Myocyte (in vitro differentiated cells): ENCODE results near the gene ZNF695. TPM values are rescaled to one million over a fixed set of nuclear protein-coding genes. Genes with fewer than 3 reads are reported as not detected.
"Not testable (repeated sequence)": the region's sequence is repeated elsewhere in the genome, so short reads cannot be mapped to it uniquely, and the experiment has no call there.

Experiments
- DNase-seq: peaks from one replicate; pipeline ENCODE4 v3.0.0-alpha.2; 2012; ENCODE audit warnings: low read depth
- polyA plus RNA-seq: library from polyadenylated mRNA; unstranded; fragments of >200 nt; gene quantifications from one replicate; pipeline ENCODE4 v1.2.1, GENCODE V29; 2012; ENCODE audit warnings: missing spikeins
- total RNA-seq: library from RNA; depleted of rRNA; stranded (reverse); fragments of >200 nt; gene quantifications from 2 replicates; pipeline ENCODE4 v1.2.3, GENCODE V29; 2014

ZNF695 gene
- 0.99 and 1.9 TPM in 2 replicates for total RNA-seq
- 0.38 TPM for polyA plus RNA-seq

DNA sequence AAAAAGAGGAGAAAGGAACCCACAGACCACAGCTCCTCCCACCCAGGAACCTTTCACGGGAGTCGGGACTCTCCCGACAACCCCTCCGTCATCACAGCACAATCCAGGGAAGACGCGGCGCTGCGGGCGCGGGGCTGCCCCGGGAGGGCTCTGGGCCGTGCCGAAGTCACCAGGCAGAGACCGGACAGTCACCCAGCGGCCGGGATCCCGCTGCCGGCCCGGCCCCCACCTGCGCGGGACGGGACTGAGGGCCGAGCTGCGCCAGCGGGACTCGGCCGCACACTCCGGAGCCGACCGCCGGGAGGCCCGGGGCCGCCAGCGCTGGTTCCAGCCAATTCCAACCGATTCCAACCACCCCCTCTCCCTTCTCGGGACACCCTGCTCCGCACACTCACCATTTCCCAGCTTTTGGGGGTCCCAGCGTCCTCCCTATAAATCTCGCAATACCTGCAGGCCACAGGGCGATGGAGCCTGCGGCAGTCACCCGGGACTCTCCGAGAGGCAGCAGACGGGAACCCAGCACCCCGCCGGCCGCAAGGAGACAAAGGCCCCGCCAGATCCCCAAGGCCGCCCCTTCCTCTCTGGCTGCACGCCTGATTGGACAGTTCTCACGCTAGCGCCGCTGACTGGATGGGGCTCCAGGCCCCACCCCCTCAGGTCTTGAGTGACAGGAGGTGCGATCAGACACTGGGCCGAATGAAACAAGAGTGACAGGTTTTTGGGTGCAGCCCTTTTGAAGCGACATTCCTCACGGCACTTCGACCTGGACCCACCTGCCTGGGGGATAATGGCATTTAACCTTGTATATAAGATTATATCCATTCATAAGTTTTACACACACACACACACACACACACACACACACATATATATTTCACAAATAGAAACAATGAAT, at the start of gene ZNF695:
TSS of gene ZNF695 (minus strand) at position 547 of the 895 bp plus-strand sequence. CDS start at position 398, 149 bp downstream.
- DNase-seq = peak; percentile 98

DNA sequence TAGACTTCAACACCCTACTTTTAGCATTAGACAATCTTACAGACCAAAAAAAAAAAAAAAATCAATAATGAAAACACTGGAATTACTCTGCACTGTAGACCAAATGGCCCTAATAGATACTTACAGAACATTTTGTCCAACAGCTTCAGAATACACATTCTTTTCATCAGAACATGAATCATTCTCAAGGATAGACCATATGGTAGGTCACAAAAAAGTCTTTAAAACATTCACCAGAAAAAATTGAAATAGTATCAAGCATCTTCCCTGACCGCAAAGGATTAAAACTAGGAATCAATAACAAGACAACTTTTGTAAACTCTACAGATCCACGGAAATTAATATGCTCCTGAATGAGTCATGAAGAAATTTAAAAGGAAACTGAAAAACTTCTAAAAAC, 48.2 kb upstream of the ZNF695 start:
- peak; percentile 2 for DNase-seq

DNA sequence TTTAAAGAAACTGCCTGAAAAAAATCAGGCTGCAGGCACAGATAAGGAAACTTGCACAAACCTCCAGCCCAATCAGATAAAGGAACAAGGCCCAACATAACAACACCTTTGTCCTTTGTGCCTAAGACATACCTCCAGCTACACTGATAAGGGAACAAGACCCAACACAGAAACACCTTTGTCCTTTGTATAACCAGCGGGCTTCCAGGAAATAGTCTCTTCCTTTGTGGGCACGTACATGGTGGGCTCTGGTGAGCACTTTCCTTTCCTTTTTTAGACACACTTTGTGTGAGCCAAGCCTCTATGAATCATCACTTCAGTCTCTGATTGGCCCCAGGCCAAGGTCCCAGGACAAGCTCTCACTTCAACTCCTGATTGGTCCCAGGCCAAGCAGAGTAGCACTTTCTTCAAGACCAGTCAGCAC, 47.1 kb upstream of the ZNF695 start:
- DNase-seq = peak; percentile 28

DNA sequence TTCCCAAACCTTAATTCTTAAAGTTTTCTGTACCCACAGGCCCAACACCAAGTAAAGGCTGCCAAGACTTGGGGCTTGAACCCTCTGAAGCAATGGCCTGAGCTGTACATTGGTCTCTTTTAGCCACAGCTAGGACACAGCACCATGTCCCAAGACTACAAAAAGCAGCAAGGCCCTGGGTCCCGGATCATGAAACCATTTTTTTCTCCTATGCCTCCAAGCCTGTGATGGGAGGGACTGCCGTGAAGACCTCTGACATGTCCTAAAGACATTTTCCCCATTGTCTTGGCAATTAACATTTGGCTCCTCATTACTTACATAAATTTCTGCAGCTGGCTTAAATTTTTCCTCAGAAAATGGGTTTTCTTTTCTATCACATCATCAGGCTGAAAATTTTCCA, 39.8 kb upstream of the ZNF695 start:
- no peak for DNase-seq

DNA sequence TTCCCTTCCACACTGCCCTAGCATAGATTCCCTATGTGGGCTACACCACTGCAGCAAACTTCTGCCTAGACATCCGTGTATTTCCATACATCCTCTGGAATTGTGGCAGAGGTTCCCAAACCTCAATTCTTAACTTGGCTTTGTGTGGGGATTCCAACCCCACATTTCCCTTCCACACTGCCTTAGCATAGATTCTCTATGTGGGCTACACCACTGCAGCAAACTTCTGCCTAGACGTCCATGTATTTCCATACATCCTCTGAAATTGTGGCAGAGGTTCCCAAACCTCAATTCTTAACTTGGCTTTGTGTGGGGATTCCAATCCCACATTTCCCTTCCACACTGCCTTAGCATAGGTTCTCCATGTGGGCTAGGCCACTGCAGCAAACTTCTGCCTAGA, 39.4 kb upstream of the ZNF695 start:
- DNase-seq = no peak

DNA sequence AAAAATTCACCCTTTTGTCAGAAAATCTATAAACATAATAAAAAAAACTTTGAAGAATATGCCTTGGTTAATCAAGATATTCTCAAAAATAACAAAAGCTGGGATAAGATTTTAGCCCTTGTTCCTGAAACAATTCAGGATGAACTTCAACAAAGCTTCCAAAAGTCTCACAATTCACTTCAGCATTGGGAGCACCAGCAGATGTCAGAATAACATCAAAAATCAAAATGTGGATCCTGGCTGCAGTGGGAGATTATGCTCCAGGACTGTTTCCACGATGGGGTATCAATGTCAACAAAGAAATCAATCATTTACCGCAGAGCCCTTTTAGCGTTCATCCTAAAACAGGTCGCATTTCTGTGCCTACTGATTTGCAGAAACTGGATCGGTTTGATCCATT, 35.5 kb upstream of the ZNF695 start:
- DNase-seq = no peak

DNA sequence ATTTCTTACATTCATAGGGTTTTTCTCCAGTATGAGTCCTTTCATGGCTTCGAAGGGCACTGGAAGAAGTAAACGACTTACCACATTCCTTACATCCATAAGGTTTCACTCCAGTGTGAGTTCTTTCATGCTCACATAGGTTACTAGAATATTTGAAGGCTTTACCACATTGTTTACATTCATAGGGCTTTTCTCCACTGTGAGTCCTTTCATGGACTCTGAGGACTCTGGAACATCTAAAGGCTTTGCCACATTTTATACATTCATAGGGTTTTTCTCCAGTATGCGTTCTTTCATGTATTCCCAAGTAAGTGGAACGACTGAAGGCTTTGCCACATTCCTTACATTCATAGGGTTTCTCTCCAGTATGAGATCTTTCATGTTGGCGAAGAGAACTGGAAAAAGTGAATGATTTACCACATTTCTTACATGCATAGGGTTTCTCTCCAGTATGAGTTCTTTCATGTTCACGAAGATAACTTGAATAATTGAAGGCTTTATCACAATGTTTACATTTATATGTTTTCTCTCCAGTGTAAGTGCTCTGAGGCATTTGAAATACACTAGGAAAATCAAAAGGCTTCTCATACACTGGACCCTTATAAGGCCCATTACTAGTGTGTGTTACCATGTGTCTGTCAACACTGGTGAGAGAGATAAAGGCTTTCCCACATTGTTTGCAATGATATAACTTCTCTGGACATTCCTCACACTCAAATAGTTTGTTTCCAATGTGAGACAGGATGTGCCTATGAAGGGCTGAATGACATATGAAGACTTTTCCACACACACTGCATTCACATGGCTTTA, 29.9 kb upstream of the ZNF695 start:
- no peak for DNase-seq

DNA sequence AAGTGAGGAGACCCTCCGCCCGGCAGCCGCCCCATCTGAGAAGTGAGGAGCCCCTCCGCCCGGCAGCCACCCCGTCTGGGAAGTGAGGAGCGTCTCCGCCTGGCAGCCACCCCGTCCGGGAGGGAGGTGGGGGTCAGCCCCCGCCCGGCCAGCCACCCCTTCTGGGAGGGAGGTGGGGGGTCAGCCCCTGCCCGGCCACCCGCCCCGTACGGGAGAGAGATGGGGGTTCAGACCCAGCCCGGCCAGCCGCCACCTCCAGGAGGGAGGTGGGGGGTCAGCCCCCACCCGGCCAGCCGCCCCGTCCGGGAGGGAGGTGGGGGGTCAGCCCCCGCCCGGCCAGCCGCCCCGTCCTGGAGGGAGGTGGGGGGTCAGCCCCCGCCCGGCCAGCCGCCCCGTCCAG, 24.4 kb upstream of the ZNF695 start:
- DNase-seq = not testable (repeated sequence)

DNA sequence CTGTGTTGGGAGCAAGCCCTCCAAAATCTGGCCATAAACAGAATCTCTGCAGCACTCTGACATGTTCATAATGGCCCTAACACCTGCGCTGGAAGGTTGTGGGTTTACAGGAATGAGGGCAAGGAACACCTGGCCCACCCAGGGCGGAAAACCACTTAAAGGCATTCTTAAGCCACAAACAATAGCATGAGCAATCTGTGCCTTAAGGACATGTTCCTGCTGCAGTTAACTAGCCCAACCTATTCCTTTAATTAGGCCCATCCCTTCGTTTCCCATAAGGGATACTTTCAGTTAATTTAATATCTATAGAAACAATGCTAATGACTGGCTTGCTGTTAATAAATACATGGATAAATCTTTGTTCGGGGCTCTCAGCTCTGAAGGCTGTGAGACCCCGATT, 16.8 kb upstream of the ZNF695 start:
- DNase-seq = not testable (repeated sequence)

DNA sequence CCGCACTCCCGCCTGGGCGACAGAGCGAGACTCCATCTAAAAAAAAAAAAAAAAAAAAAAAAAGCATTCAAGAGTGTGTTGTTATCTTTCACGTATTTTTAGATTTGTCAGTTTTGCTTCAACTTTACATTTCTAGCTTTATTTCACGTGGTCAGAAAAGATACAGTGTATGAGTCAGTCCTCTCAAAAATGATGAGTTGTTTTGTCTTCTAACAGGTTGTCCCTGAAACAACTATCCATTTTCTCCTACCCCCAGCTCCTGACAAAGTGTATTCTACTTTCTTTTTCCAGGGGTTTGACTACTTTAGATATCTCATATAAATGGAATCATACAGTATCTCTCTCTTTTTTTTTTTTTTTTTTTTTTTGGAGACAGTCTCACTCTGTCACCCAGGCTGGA, 5.5 kb upstream of the ZNF695 start:
- no peak for DNase-seq

DNA sequence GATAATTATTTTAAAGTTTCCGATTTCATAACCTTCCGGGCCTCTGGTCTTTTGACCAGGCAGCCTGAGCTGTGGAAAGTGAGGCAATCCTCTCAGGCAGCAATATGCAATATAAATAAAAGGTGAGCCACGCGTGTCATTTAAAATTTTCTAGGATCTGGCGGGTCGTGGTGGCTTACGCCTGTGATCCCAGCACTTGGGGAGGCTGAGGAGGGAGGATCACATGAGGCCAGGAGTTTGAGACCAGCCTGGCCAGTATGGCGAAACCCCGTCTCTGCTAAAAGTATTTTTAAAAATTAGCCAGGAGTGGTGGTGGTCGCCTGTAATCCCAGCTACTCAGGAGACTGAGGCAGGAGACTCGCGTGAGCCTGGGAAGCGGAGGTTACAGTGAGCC, 546 bp upstream of the ZNF695 start:
- no peak for DNase-seq

DNA sequence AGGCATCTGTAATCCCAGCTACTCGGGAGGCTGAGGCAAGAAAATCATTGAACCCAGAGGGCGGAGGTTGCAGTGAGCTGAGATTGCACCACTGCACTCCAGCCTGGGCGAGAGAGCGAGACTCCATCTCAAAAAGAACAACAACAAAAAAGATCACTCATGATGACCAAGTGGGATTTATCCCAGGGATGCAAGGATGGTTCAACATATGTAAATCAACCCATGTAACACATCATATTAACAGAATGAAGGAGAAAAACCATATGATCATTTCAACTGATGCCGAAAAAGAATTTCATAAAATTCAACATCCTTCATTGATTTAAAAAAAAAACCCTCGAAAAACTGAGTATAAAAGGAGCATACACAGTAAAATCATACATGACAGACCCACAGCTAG, 3.8 kb downstream of the ZNF695 start:
- not testable (repeated sequence) for DNase-seq

DNA sequence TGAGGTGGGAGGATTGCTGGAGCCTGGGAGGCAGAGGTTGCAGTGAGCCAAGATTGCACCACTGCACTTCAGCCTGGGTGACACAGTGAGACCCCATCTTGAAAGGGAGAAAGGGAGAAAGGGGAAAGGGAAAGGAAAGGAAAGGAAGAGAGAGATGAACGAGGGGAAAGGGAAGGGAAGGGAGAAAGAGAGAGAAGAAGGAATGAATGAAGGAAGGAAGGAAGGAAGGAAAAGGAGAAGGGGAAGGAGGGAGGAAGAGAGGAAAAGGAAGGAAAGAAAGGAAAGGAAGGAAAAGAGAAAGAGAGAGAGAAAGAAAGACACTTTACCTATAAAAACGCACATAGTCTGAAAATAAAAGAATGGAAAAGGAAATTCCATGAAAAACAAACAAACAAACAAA, 18.0 kb downstream of the ZNF695 start:
- DNase-seq = no peak

DNA sequence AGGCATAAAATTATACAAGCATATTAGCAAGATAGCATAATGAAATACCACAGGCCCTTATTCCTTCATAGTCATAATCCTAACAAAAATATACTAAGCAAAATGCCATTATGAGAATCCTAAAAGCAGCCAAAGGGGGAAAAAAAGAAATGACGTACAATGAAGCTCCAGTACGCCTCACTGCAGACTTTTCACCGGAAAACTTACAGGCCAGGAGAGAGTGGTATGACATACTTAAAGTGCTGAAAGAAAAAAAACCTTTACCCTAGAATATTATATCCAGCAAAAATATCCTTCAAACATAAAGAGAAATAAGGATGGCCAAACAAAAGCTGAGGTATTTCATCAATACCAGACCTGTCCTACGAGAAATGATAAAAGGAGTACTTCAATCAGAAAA, 19.5 kb downstream of the ZNF695 start:
- DNase-seq = no peak

DNA sequence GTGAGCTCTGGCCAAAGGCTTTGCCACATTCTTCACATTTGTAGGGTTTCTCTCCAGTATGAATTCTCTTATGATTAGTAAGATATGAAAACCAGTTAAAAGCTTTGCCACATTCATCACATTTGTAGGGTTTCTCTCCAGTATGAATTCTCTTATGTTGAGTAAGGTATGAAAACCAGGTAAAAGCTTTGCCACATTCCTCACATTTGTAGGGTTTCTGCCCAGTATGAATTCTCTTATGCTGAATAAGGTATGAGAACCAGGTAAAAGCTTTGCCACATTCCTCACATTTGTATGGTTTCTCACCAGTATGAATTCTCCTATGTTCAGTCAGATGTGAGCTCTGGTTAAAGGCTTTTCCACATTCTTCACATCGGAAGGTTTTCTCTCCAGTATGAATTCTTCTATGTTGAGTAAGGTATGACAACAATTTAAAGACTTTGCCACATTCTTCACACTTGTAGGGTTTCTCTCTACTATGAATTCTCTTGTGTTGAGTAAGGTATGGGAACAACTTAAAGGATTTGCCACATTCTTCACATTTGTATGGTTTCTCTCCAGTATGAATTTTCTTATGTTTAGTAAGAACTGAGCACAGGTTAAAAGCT, 20.7 kb downstream of the ZNF695 start:
- DNase-seq = no peak

DNA sequence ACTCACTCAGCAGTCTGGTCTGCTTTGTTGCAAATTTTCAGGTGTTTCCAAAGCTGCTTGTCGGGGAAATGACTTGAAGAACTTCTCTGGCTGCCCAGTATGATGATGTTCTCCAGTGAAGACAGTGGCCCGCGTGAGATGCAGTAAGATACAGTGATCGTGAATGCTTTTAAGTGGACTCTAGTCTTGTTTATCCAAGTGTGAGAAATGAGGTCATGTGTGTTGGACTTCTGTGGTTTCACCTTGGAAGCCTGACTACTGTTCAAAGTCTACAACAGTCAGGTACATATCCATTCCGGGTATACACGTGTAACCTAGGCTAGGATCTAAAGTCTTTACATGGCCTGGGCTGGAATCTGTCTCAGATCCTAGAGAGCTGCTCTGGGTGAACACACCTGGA, 29.1 kb downstream of the ZNF695 start:
- no peak for DNase-seq

DNA sequence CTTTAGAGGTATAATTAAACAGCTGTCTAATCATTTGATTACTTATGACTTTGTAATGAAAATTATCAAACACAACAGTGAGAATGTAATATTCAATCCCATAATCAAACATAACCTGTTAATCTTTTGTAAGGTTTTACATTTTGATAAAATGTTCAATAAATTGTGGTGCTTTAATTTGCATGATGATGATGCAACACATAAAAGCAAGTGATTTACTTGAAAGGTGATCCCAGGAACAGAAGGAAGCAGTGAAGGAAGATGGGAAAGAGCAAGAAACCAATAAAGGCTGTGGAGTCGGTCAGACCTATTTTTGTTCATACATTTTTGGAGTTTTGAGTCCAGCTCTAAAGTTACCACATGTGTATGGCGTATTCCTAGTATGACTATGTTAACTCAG, 29.6 kb downstream of the ZNF695 start:
- DNase-seq = no peak

DNA sequence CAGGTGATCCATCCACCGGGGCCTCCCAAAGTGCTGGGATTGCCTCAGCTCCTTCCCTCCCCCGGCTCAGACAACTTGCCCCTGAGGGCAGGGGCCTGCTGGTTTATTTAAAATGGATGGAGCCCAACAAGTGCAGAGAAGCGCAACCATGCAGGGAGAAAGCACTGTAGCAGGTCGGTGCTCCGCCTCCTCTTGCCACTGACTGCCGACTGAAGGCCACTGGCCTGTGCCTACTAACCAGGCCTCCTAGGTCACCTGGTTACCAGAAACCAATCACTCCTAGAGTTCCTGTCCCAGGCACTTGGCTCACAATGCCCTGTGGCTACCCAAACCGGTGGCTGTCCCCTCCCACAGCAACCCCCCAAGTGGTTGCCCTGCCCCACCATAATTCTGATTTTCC, 35.9 kb downstream of the ZNF695 start:
- DNase-seq = no peak

DNA sequence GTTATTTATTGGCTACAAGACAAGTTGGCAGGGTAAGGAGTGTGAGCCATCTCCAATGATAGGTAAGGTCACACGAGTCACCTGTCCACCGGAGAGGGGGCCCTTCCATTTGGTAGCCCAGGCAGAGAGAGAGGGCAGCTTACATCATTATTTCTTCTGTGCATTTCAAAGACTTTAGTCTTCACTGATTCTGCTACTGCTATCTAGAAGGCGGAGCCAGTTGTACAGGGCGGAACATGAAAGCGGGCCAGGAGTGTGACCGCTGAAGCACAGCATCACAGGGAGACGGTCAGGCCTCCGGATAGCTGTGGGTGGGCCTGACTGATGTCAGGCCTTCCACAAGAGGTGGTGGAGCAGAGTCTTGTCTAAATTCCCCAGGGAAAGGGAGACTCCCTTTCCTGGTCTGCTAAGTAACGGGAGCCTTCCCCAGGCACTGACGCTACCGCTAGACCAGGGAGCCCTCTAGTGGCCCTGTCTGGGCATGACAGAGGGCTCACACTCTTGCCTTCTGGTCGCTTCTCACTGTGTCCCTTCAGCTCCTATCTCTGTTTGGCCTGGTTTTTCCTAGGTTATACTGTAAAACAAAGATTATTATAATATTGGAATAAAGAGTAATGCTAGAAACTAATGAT, 36.7 kb downstream of the ZNF695 start:
- peak; percentile 73 for DNase-seq

DNA sequence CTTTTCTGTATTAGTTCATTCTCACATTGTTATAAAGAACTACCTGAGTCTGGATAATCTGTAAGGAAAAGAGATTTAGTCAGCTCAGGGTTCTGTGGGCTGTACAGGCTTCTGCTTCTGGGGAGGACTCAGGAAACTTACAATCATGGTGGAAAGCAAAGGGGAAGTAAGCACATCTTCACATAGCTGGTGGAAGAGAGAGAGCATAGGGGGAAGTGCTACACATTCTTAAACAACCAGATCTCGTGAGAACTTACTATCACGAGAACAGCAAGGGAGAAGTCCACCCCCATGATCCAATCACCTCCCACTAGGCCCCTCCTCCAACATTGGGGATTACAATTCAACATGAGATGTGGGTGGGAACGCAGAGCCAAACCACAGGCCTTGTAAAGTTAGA, 38.2 kb downstream of the ZNF695 start:
- DNase-seq = no peak

DNA sequence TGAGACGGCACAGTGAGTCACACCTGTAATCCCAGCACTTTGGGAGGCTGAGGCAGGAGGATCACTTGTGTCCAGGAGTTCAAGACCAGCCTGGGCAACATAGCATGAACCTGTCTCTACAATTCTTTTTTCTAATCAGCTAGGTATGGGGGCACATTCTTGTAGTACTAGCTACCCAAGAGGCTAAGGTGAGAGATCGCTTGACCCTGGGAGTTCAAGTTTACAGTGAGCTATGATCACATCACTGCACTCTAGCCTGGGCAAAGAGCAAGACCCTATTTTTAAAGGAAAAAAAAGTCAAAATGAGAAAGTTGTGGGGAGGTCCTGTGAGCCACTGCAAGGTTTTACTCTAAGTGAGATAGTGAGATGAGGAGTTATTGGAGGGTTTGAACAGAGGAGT, 41.4 kb downstream of the ZNF695 start:
- DNase-seq = no peak
